Uterus (tissue), 4 donors: ENCODE data around the gene RTL9. TPM values are rescaled to one million over a fixed set of nuclear protein-coding genes. Genes with fewer than 3 reads are reported as not detected.
A peak's percentile ranks its signal among the peaks of the same experiment; 100 is the strongest.
"Not testable (repeated sequence)": the region's sequence is repeated elsewhere in the genome, so short reads cannot be mapped to it uniquely, and the experiment has no call there.

Source experiments
- DNase-seq, 2 donors: peaks; one replicate each; pipeline ENCODE4 v3.0.0-alpha.2; 2019 to 2020
- H3K27ac ChIP-seq, 2 donors: fragments of 200-600 bp; sonication (generic); 1 replicate in 1 of 2; 2 replicates in 1 of 2; pipeline ENCODE4 v1.5.1; 2016 to 2018
- H3K27me3 ChIP-seq, 2 donors: fragments of 200-600 bp; sonication (generic); one replicate each; pipeline ENCODE4 v1.5.1; 2018 to 2019; ENCODE audit warnings: control low read depth in 1 of 2
- H3K36me3 ChIP-seq, 2 donors: fragments of 200-600 bp; sonication (generic); one replicate each; pipeline ENCODE4 v1.5.1; 2019; ENCODE audit warnings: control low read depth in 1 of 2
- H3K4me1 ChIP-seq, 2 donors: fragments of 200-600 bp; sonication (generic); one replicate each; pipeline ENCODE4 v1.5.1; 2018 to 2019; ENCODE audit warnings: control low read depth in 1 of 2
- H3K4me3 ChIP-seq, 2 donors: fragments of 200-600 bp; sonication (generic); 1 replicate in 1 of 2; 2 replicates in 1 of 2; pipeline ENCODE4 v1.5.1; 2018 to 2019; ENCODE audit warnings: mild to moderate bottlenecking in 1 of 2
- H3K9me3 ChIP-seq, 2 donors: fragments of 200-600 bp; sonication (generic); one replicate each; pipeline ENCODE4 v1.5.1; 2019; ENCODE audit warnings: control low read depth in 1 of 2
- CTCF ChIP-seq, 4 experiments: fragments of 200-600 bp in 2 of 4; fragments of 450-650 bp in 2 of 4; sonication (generic) in 2 of 4; IDR thresholded peaks; one replicate each; pipeline ENCODE4 v1.5.1; 2016 to 2019; ENCODE audit warnings: antibody characterized with exemption in 4 of 4, mild to moderate bottlenecking in 2 of 4, moderate library complexity in 1 of 4
- POLR2A ChIP-seq, 2 donors: fragments of 450-650 bp; IDR thresholded peaks; one replicate each; pipeline ENCODE4 v1.6.1; 2016; ENCODE audit warnings: antibody characterized with exemption in 2 of 2, mild to moderate bottlenecking in 1 of 2, moderate library complexity in 1 of 2
- intact Hi-C: fragments of 100-400 bp; cut with DNase I; formaldehyde crosslinking; loops from one replicate; pipeline ENCODE4 v1.15.1; 2023; ENCODE audit warnings: low total_unique reads
- total RNA-seq, 4 donors: library from RNA; depleted of rRNA in 3 of 4; stranded (reverse); fragments of >200 nt in 3 of 4; gene quantifications; one replicate each; pipeline versions ENCODE4 v1.1.0 to v1.2.4, GENCODE V29; 2014 to 2023
- donor health status: DM: yes; HTN: yes; CAD: no.

Gene RTL9
- total RNA-seq, 4 donors from 2014 or later = 0.40 to 0.48 TPM; not detected in 2

- H3K27ac ChIP-seq = no peak overlapping the region
- DNase-seq = no peak
- no peaks in the 10 kb centered on the region for H3K4me1 ChIP-seq
- no peaks in the 10 kb centered on the region for H3K9me3 ChIP-seq
- H3K36me3 ChIP-seq = no peaks in the 10 kb centered on the region
- no peak for TF ChIP-seq POLR2A (IDR thresholded peaks at IDR 0.05)
- H3K27me3 ChIP-seq = no peaks in the 10 kb centered on the region
- no peak overlapping the region for H3K4me3 ChIP-seq
- intact Hi-C loops = loop anchor here (5.0 kb wide), 1 partner anchor 239 kb away; no protein-coding TSS in a partner anchor
These were observed 42.5 kb downstream of the RTL9 start for GRCh38 chrX:110401135-110401534.

- H3K4me1 ChIP-seq = no peaks in the 10 kb centered on the region
- H3K36me3 ChIP-seq = no peaks in the 10 kb centered on the region
- DNase-seq = peak; percentile 22 to 36
- H3K27me3 ChIP-seq = no peaks in the 10 kb centered on the region
- intact Hi-C loops = loop anchor here (5.0 kb wide), 1 partner anchor 240 kb away; no protein-coding TSS in a partner anchor
- no peaks in the 10 kb centered on the region for H3K9me3 ChIP-seq
- no peak overlapping the region for H3K4me3 ChIP-seq
- H3K27ac ChIP-seq = peak overlapping the region in 1 of 2 donors; percentile 39
- TF ChIP-seq CTCF (IDR thresholded peaks at IDR 0.05) (no peak), POLR2A (IDR thresholded peaks at IDR 0.05) (no peak)
These were observed 43.6 kb downstream of the RTL9 start for GRCh38 chrX:110402091-110402849.

- Histone ChIP-seq H3K9me3 (no peaks in the 10 kb centered on the region), H3K36me3 (no peaks in the 10 kb centered on the region), H3K4me3 (no peak overlapping the region), H3K27ac (no peak overlapping the region), H3K27me3 (no peaks in the 10 kb centered on the region), H3K4me1 (no peaks in the 10 kb centered on the region)
- TF ChIP-seq POLR2A (IDR thresholded peaks at IDR 0.05) (no peak), CTCF (IDR thresholded peaks at IDR 0.05) (no peak)
- DNase-seq = no peak
- intact Hi-C loops = loop anchor here (5.0 kb wide), 1 partner anchor 241 kb away; no protein-coding TSS in a partner anchor
These were observed 44.2 kb downstream of the RTL9 start for GRCh38 chrX:110402850-110403221.

GRCh38 chrX:110403441-110404238 is 45.0 kb downstream of the RTL9 start:
- H3K4me3 ChIP-seq = no peak overlapping the region
- H3K27ac ChIP-seq = peak overlapping the region in 1 of 2 donors; percentile 15
- H3K36me3 ChIP-seq = no peaks in the 10 kb centered on the region
- no peak for DNase-seq
- TF ChIP-seq POLR2A (IDR thresholded peaks at IDR 0.05) (no peak), CTCF (IDR thresholded peaks at IDR 0.05) (no peak)
- H3K4me1 ChIP-seq = no peaks in the 10 kb centered on the region
- peaks cover 0 to 4% of the 10 kb centered on the region in 2 donors for H3K27me3 ChIP-seq
- intact Hi-C loops = loop anchor here (5.0 kb wide), 1 partner anchor 241 kb away; no protein-coding TSS in a partner anchor
- no peaks in the 10 kb centered on the region for H3K9me3 ChIP-seq

- TF ChIP-seq POLR2A (IDR thresholded peaks at IDR 0.05) = no peak
- no peak for TF ChIP-seq CTCF (IDR thresholded peaks at IDR 0.05)
- no peak for DNase-seq
- no peaks in the 10 kb centered on the region for H3K36me3 ChIP-seq
- intact Hi-C loops = loop anchor here (5.0 kb wide), 1 partner anchor 242 kb away; no protein-coding TSS in a partner anchor
- H3K27ac ChIP-seq = peak overlapping the region in 1 of 2 donors; percentile 15
- H3K9me3 ChIP-seq = no peaks in the 10 kb centered on the region
- no peak overlapping the region for H3K4me3 ChIP-seq
- peaks cover 0 to 5% of the 10 kb centered on the region in 2 donors for H3K27me3 ChIP-seq
- H3K4me1 ChIP-seq = no peaks in the 10 kb centered on the region
These were observed 45.7 kb downstream of the RTL9 start for GRCh38 chrX:110404376-110404775.

- H3K36me3 ChIP-seq, H3K4me3 ChIP-seq, DNase-seq, H3K27me3 ChIP-seq, H3K4me1 ChIP-seq, intact Hi-C loops, H3K9me3 ChIP-seq, H3K27ac ChIP-seq: not testable (repeated sequence)
These were observed 47.6 kb downstream of the RTL9 start for GRCh38 chrX:110406250-110406649.
